ENCODE results near the gene KDM4C. TPM values are rescaled to one million over a fixed set of nuclear protein-coding genes. Genes with fewer than 3 reads are reported as not detected.

KDM4C gene
- total and polyA plus RNA-seq, 7 donors = 16.4 to 33.5 (median 28.8) TPM

- peaks cover 0 to 28% (median 27%) of the 10 kb centered on the region in 4 donors for H3K4me1 ChIP-seq
These were observed 392.5 kb downstream of the KDM4C start for GRCh38 chr9:7150153-7150890.

GRCh38 chr9:7153134-7153533, 395.4 kb downstream of the KDM4C start:
- intact Hi-C loops (cut with DNase I) = no loop called here
- TF ChIP-seq EP300 (IDR thresholded peaks at IDR 0.05) = no peak
- no peak for TF ChIP-seq CTCF (IDR thresholded peaks at IDR 0.05)
- no peak for TF ChIP-seq POLR2A (IDR thresholded peaks at IDR 0.05)
- no peak for TF ChIP-seq POLR2AphosphoS5 (IDR thresholded peaks at IDR 0.05)
- no peaks in the 10 kb centered on the region for H3K36me3 ChIP-seq
- DNase-seq = no peak
- H3K27me3 ChIP-seq = no peaks in the 10 kb centered on the region
- H3K27ac ChIP-seq = no peak overlapping the region
- peaks cover 0 to 4% (median under 1%) of the 10 kb centered on the region in 4 donors for H3K4me1 ChIP-seq
- no peak overlapping the region for H3K4me3 ChIP-seq
- no peaks in the 10 kb centered on the region for H3K9me3 ChIP-seq
- 96 to 97% methylated on average over 4 of the region's 4 CpGs for WGBS, 2 donors

More at GRCh38 chr9:7150153-7150890, 392.5 kb downstream of the KDM4C start:
- H3K36me3 ChIP-seq = no peaks in the 10 kb centered on the region
- no peaks in the 10 kb centered on the region for H3K9me3 ChIP-seq
- no peaks in the 10 kb centered on the region for H3K27me3 ChIP-seq
- no peak overlapping the region for H3K27ac ChIP-seq
- no peak for DNase-seq
- no peak overlapping the region for H3K4me3 ChIP-seq
- TF ChIP-seq POLR2AphosphoS5 (IDR thresholded peaks at IDR 0.05) (no peak), POLR2A (IDR thresholded peaks at IDR 0.05) (no peak), CTCF (IDR thresholded peaks at IDR 0.05) (no peak), EP300 (IDR thresholded peaks at IDR 0.05) (no peak)
- intact Hi-C loops (cut with DNase I) = no loop called here
- whole genome bisulfite sequencing, 2 donors = 45% methylated on average over 8 of the region's 8 CpGs

DNA sequence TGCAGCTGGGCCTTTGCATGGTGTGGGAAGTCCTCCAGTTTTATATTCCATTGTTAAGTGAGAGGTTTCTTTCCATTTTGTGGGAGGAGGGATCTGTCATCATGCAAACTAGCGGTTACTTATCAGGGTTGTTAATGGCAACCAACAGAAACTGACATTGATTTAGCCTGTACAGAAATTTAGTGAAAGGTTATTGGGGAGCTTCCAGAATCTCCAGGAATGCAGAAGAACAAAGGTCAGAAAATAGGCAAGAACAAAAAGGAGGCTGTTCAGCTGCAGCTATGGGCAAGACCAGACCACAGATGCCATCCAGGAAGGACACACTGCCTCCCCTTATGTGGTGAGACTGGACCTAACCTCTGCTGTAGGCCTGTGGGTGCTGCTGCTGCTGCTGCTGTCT, 395.8 kb downstream of the KDM4C start:
- intact Hi-C loops (cut with DNase I) = no loop called here
- H3K27ac ChIP-seq = no peak overlapping the region
- no peaks in the 10 kb centered on the region for H3K36me3 ChIP-seq
- 71 to 91% methylated on average over 1 of the region's 1 CpG for WGBS, 2 donors
- no peak overlapping the region for H3K4me3 ChIP-seq
- no peak for TF ChIP-seq CTCF (IDR thresholded peaks at IDR 0.05)
- TF ChIP-seq EP300 (IDR thresholded peaks at IDR 0.05) = no peak
- no peak for TF ChIP-seq POLR2AphosphoS5 (IDR thresholded peaks at IDR 0.05)
- no peak for TF ChIP-seq POLR2A (IDR thresholded peaks at IDR 0.05)
- H3K9me3 ChIP-seq = no peaks in the 10 kb centered on the region
- DNase-seq = no peak
- no peaks in the 10 kb centered on the region for H3K4me1 ChIP-seq
- H3K27me3 ChIP-seq = no peaks in the 10 kb centered on the region

- Histone ChIP-seq H3K4me3 (no peak overlapping the region), H3K27ac (no peak overlapping the region), H3K27me3 (no peaks in the 10 kb centered on the region), H3K36me3 (no peaks in the 10 kb centered on the region), H3K9me3 (no peaks in the 10 kb centered on the region), H3K4me1 (no peaks in the 10 kb centered on the region)
- intact Hi-C loops (cut with DNase I) = no loop called here
- WGBS, 2 donors = 90 to 94% methylated on average over 9 of the region's 9 CpGs
- no peak for DNase-seq
- TF ChIP-seq CTCF (IDR thresholded peaks at IDR 0.05) (no peak), POLR2AphosphoS5 (IDR thresholded peaks at IDR 0.05) (no peak), POLR2A (IDR thresholded peaks at IDR 0.05) (no peak), EP300 (IDR thresholded peaks at IDR 0.05) (no peak)
These were observed 396.3 kb downstream of the KDM4C start for GRCh38 chr9:7154003-7154619.

Measured in sigmoid colon (tissue), 7 donors.